Islet of Langerhans (tissue), 1 donor: ENCODE measurements around the gene CAVIN2.
"Not testable (repeated sequence)": the region's sequence is repeated elsewhere in the genome, so short reads cannot be mapped to it uniquely, and the experiment has no call there.

Source experiments
- FAIRE-seq: peaks from one replicate; lab custom pipeline; 2011; peaks lifted over from hg19 to GRCh38; lab: Jason Lieb, UNC

The CAVIN2 gene

GRCh38 chr2:191799526-191799925 is 47.4 kb downstream of the CAVIN2 start:
- no peak for FAIRE-seq

GRCh38 chr2:191797942-191798876 is 48.7 kb downstream of the CAVIN2 start:
- FAIRE-seq: no peak

DNA sequence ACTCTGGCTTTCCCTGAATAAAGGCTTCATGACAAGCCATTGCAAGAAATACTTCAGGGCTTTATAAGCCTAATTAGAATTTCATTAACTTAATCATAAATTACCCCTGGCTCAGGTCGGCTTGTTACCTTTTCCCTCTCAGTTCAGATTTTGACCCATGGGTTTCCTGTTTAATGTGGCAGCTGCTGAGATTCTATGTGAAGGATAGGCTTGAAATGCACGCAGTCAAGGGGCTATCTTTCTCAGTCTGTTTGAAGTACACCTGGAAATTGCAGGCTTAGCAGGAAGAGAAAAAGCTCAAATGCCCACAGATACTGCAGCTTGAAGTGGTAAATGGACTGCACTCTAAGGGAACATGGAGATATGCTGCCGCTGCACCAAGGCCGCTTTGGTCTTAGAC is 49.4 kb downstream of the CAVIN2 start:
- no peak for FAIRE-seq

DNA sequence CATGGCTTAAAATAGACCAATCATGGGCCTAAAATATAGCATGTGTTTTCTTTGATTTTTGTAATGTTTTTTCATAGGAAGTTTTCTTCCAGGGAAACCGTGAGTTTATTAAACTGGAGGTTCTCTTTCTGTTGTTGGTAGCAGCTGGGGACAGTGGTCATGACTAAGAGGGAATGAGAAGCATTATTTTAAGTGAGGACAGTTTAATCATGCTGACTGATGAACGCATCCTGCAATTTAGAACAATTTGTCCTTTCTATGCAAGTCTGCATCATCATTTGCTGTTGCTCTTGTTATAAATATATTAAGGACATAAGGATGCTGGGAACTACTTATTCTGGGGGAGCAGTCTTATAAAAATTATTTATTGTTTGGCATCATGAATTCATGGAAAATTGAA is 51.2 kb downstream of the CAVIN2 start:
- no peak for FAIRE-seq

GRCh38 chr2:191791953-191792560 is 54.8 kb downstream of the CAVIN2 start:
- no peak for FAIRE-seq

- no peak for FAIRE-seq
Measured at GRCh38 chr2:191790737-191791136, 56.2 kb downstream of the CAVIN2 start.

GRCh38 chr2:191789796-191790195 is 57.1 kb downstream of the CAVIN2 start:
- FAIRE-seq: no peak

GRCh38 chr2:191786694-191787093 is 60.2 kb downstream of the CAVIN2 start:
- FAIRE-seq: no peak

DNA sequence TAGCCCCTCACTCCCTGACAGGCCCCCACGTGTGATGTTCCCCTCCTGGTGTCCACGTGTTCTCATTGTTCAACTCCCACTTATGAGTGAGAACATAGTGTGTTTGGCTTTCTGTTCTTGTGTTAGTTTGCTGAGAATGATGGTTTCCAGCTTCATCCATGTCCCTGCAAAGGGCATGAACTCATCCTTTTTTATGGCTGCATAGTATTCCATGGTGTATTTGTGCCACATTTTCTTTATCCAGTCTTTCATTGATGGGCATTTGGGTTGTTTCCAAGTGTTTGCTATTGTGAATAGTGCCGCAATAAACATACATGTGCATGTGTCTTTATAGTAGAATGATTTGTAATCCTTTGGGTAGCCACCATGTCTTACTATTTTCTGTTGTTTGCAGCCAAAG is 61.2 kb downstream of the CAVIN2 start:
- not testable (repeated sequence) for FAIRE-seq
